Lung (tissue), 12 donors: Measurements from ENCODE around the gene SH3BGRL. TPM values are rescaled to one million over a fixed set of nuclear protein-coding genes. Genes with fewer than 3 reads are reported as not detected.

Experiments used
- ATAC-seq: fragments of 200-7000 bp; cut with Tn5 transposase; one replicate; pipeline ENCODE4 v1.9.1; 2020; ENCODE audit warnings: moderate number of reproducible peaks; ENCODE audit not compliant: insufficient read depth, low FRiP score
- DNase-seq, 3 donors: peaks; one replicate each; pipeline ENCODE4 v3.0.0-alpha.2; 2013 to 2017
- H3K27ac ChIP-seq, 2 donors: one replicate each; pipeline ENCODE4 v1.5.1; 2013; ENCODE audit warnings: mild to moderate bottlenecking in 2 of 2, moderate library complexity in 2 of 2, control low read depth in 1 of 2, inconsistent platforms in 1 of 2, low read depth in 1 of 2, low read length in 1 of 2
- H3K27me3 ChIP-seq, 3 donors: one replicate each; pipeline ENCODE4 v1.5.1; 2013; ENCODE audit warnings: low read length in 2 of 3; ENCODE audit not compliant: control insufficient read depth in 3 of 3, insufficient read depth in 3 of 3
- H3K36me3 ChIP-seq, 4 donors: one replicate each; pipeline ENCODE4 v1.5.1; 2013; ENCODE audit warnings: low read length in 4 of 4, mild to moderate bottlenecking in 1 of 4, moderate library complexity in 1 of 4; ENCODE audit not compliant: control insufficient read depth in 4 of 4, insufficient read depth in 4 of 4
- H3K4me1 ChIP-seq, 5 donors: one replicate each; pipeline ENCODE4 v1.5.1; 2013; ENCODE audit warnings: low read length in 5 of 5, mild to moderate bottlenecking in 2 of 5, moderate library complexity in 1 of 5; ENCODE audit not compliant: control insufficient read depth in 5 of 5, insufficient read depth in 5 of 5
- H3K4me3 ChIP-seq: one replicate; pipeline ENCODE4 v1.5.1; 2013; ENCODE audit warnings: mild to moderate bottlenecking, control low read depth, moderate library complexity
- H3K9ac ChIP-seq, 2 donors: one replicate each; pipeline ENCODE4 v1.5.1; 2013; ENCODE audit warnings: low read length in 2 of 2, control low read depth in 1 of 2; ENCODE audit not compliant: insufficient read depth in 1 of 2
- H3K9me3 ChIP-seq, 4 donors: one replicate each; pipeline ENCODE4 v1.5.1; 2013; ENCODE audit warnings: low read length in 3 of 4, mild to moderate bottlenecking in 1 of 4, moderate library complexity in 1 of 4; ENCODE audit not compliant: control insufficient read depth in 4 of 4, insufficient read depth in 3 of 4
- WGBS, 2 donors: extraction: QIAGEN DNeasy Blood & Tissue Kit; methylation state at CpG; one replicate each; pipeline ENCODE4 v1.1.7; 2013; 5-methylcytosine and 5-hydroxymethylcytosine counted together
- polyA plus RNA-seq, 2 donors: library from polyadenylated mRNA; stranded (reverse); fragments of 200-250 nt; gene quantifications; one replicate each; pipeline ENCODE4 v1.2.1, GENCODE V29; 2013
- total RNA-seq, 2 donors: library from RNA; depleted of rRNA in 1 of 2; stranded (reverse); fragments of >200 nt in 1 of 2; gene quantifications; one replicate each; pipeline ENCODE4 v1.2.1, GENCODE V29; 2014 to 2021
- TF ChIP-seq, protein P1 (sequence below): IDR thresholded peaks from 2 replicates; pipeline ENCODE4 v1.5.1; 2012; ENCODE audit warnings: mild to moderate bottlenecking; ENCODE audit errors: control extremely low read depth, extremely low read depth
- donor health status: control.
- donor health status: control.
- donor health status: Bipolar disorder and iron deficiency.
- donor health status: healthy.
- donor health status: DM: yes; HTN: yes; CAD: no.

Gene SH3BGRL
- total and polyA plus RNA-seq, 4 donors, result 73.1 to 196 (median 92.9) TPM

DNA sequence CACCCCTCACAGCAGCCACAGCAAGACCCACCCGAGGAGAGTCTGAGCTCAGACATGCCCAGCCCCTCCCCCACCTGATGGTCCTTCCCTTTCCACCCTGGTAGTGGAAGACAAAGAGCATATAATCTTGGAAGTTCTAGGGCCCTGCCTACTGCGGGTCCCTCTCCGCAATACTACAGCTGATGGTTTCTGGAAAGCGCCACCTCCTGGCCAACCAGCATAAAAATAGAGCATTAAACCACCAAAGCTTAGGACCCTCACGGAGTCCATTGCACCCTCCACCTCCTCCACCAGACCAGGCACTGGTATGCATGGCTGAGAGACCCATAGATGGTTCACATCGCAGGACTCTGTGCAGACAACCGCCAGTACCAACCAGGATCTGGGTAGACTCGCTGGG, 78.2 kb downstream of the SH3BGRL start:
- Histone ChIP-seq H3K36me3 (peaks cover 0 to 9% (median 5%) of the 10 kb centered on the region in 4 donors), H3K4me3 (no peak overlapping the region), H3K27me3 (no peaks in the 10 kb centered on the region), H3K9ac (no peak overlapping the region), H3K4me1 (no peaks in the 10 kb centered on the region), H3K9me3 (peaks cover 0 to 4% (median 0%) of the 10 kb centered on the region in 4 donors), H3K27ac (no peak overlapping the region)
- ATAC-seq (no peak), DNase-seq (no peak)
- TF ChIP-seq, protein P1, sequence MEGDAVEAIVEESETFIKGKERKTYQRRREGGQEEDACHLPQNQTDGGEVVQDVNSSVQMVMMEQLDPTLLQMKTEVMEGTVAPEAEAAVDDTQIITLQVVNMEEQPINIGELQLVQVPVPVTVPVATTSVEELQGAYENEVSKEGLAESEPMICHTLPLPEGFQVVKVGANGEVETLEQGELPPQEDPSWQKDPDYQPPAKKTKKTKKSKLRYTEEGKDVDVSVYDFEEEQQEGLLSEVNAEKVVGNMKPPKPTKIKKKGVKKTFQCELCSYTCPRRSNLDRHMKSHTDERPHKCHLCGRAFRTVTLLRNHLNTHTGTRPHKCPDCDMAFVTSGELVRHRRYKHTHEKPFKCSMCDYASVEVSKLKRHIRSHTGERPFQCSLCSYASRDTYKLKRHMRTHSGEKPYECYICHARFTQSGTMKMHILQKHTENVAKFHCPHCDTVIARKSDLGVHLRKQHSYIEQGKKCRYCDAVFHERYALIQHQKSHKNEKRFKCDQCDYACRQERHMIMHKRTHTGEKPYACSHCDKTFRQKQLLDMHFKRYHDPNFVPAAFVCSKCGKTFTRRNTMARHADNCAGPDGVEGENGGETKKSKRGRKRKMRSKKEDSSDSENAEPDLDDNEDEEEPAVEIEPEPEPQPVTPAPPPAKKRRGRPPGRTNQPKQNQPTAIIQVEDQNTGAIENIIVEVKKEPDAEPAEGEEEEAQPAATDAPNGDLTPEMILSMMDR, result no peak
- 61 to 93% methylated on average over 8 of the region's 8 CpGs for WGBS, 2 donors

GRCh38 chrX:81286075-81286474, 84.2 kb downstream of the SH3BGRL start:
- Histone ChIP-seq H3K27ac (no peak overlapping the region), H3K4me3 (no peak overlapping the region), H3K4me1 (no peaks in the 10 kb centered on the region), H3K9ac (no peak overlapping the region), H3K27me3 (no peaks in the 10 kb centered on the region), H3K9me3 (peaks cover 0 to 4% (median 2%) of the 10 kb centered on the region in 4 donors), H3K36me3 (no peaks in the 10 kb centered on the region)
- 63 to 83% methylated on average over 3 of the region's 3 CpGs for WGBS, 2 donors
- TF ChIP-seq, protein P1, result no peak
- no peak for ATAC-seq
- DNase-seq, result no peak

DNA sequence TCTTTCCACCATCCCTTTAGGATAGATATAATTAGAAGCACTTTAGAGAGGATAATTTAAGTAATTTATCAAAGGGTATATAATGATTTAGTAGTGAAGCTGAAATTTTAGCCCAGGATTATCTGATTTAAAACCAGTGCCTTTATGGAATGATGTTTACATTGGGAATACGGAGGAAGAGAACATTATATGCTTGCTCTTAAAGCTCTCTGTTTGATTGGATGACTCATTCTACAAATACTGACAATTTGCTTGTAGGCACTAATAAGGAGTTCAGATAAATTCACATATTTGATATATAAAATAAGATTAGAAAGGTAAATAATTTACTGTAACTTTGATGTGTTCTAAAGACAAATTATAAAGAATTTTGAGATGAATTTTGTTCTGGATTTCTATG, 84.7 kb downstream of the SH3BGRL start:
- Histone ChIP-seq H3K27me3 (no peaks in the 10 kb centered on the region), H3K4me1 (no peaks in the 10 kb centered on the region), H3K36me3 (peaks cover 0 to under 1% (median 0%) of the 10 kb centered on the region in 4 donors), H3K4me3 (no peak overlapping the region), H3K9ac (no peak overlapping the region), H3K9me3 (peaks cover 0 to 5% (median 3%) of the 10 kb centered on the region in 4 donors), H3K27ac (no peak overlapping the region)
- 63 to 88% methylated on average over 1 of the region's 1 CpG for WGBS, 2 donors
- DNase-seq, result no peak
- TF ChIP-seq, protein P1, result no peak
- no peak for ATAC-seq

- WGBS, 2 donors, result 74 to 94% methylated on average over 2 of the region's 2 CpGs
- TF ChIP-seq, protein P1, result no peak
Measured at GRCh38 chrX:81291996-81292395, 90.1 kb downstream of the SH3BGRL start.

More at GRCh38 chrX:81291996-81292395, 90.1 kb downstream of the SH3BGRL start:
- Histone ChIP-seq H3K4me3 (no peak overlapping the region), H3K4me1 (no peaks in the 10 kb centered on the region), H3K27ac (no peak overlapping the region), H3K36me3 (peaks cover 0 to 12% (median 2%) of the 10 kb centered on the region in 4 donors), H3K9me3 (peaks cover 3 to 19% (median 10%) of the 10 kb centered on the region in 4 donors), H3K9ac (no peak overlapping the region), H3K27me3 (no peaks in the 10 kb centered on the region)
- DNase-seq, result no peak
- no peak for ATAC-seq
